Smooth muscle cell (in vitro differentiated cells): ENCODE data around the gene GABRR2. TPM values are rescaled to one million over a fixed set of nuclear protein-coding genes. Genes with fewer than 3 reads are reported as not detected.

ENCODE experiments used
- DNase-seq: peaks from one replicate; lab custom pipeline; 2025; ENCODE audit not compliant: unreplicated experiment; lab: John Stamatoyannopoulos, UW
- H2AFZ ChIP-seq: fragments of 200-600 bp; sonication (generic); 2 replicates; pipeline ENCODE4 v1.6.0; 2016; ENCODE audit warnings: antibody characterized with exemption, low read depth, mild to moderate bottlenecking
- H3F3A ChIP-seq: fragments of 200-600 bp; sonication (generic); 2 replicates; pipeline ENCODE4 v1.6.0; 2017; ENCODE audit warnings: antibody characterized with exemption, low read depth
- H3K27ac ChIP-seq: fragments of 200-600 bp; sonication (generic); 2 replicates; pipeline ENCODE4 v1.5.1; 2016; ENCODE audit warnings: low read depth, mild to moderate bottlenecking
- H3K27me3 ChIP-seq: fragments of 200-600 bp; sonication (generic); 2 replicates; pipeline ENCODE4 v1.6.1; 2016; ENCODE audit warnings: low read depth, mild to moderate bottlenecking
- H3K36me3 ChIP-seq: fragments of 200-600 bp; sonication (generic); 2 replicates; pipeline ENCODE4 v1.5.1; 2016; ENCODE audit warnings: low read depth
- H3K4me1 ChIP-seq: fragments of 200-600 bp; sonication (generic); 2 replicates; pipeline ENCODE4 v1.5.1; 2016; ENCODE audit warnings: low read depth
- H3K4me2 ChIP-seq: fragments of 200-600 bp; sonication (generic); 2 replicates; pipeline ENCODE4 v1.6.0; 2016; ENCODE audit warnings: mild to moderate bottlenecking
- H3K4me3 ChIP-seq: fragments of 200-600 bp; sonication (generic); 2 replicates; pipeline ENCODE4 v1.5.1; 2016; ENCODE audit warnings: mild to moderate bottlenecking
- H3K79me2 ChIP-seq: fragments of 200-600 bp; sonication (generic); 2 replicates; pipeline ENCODE4 v1.6.0; 2016; ENCODE audit warnings: low read depth, mild to moderate bottlenecking
- H3K9ac ChIP-seq: fragments of 200-600 bp; sonication (generic); 2 replicates; pipeline ENCODE4 v1.6.0; 2016; ENCODE audit warnings: low read depth
- H3K9me3 ChIP-seq: fragments of 200-600 bp; sonication (generic); replicated peaks from 2 replicates; pipeline ENCODE4 v1.5.1; 2016; ENCODE audit warnings: low read depth
- H4K20me1 ChIP-seq: fragments of 200-600 bp; sonication (generic); 2 replicates; pipeline ENCODE4 v1.6.0; 2016; ENCODE audit warnings: low read depth
- WGBS: methylation state at CpG from one replicate; pipeline ENCODE4 v1.1.7; 2016; ENCODE audit warnings: low lambda C conversion rate; 5-methylcytosine and 5-hydroxymethylcytosine counted together
- polyA plus RNA-seq: library from polyadenylated mRNA; unstranded; fragments of >200 nt; fragmentation: Nextera tagmentation; extraction: Ambion mirVana; gene quantifications from 2 replicates; pipeline ENCODE4 v1.2.1, GENCODE V29; 2016
- total RNA-seq: library from RNA; depleted of rRNA; stranded (reverse); fragments of >200 nt; gene quantifications from 2 replicates; pipeline ENCODE4 v1.2.3, GENCODE V29; 2014
- TF ChIP-seq, protein P1 (sequence below): fragments of 200-600 bp; sonication (generic); IDR thresholded peaks from 2 replicates; pipeline ENCODE4 v1.5.1; 2017; ENCODE audit warnings: borderline replicate concordance, mild to moderate bottlenecking, antibody characterized with exemption; ENCODE audit not compliant: insufficient read depth, poor library complexity, severe bottlenecking

The GABRR2 gene
- total and polyA plus RNA-seq, 2 experiments from 2014 or later, result 0.24 to 3.2 TPM

DNA sequence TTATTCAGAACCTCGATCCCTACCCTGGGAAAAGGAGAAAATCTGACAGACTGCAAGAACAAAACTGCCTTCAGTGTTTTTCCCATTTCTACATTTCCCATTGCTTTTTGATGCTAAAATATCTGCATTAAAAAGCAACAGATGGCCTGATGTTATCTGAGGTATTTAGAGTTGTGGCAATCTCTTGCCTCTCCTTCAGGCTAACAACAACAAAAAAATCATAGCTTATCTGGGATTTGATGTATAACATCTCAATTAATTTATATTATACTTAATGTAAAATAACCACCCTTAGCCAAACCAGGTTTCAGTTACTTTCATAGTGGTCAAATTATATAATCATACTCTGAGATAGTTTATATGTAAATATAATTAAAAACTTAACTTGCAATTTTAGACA is 15.8 kb upstream of the GABRR2 start:
- H3K9me3 ChIP-seq, result no peaks in the 10 kb centered on the region
- no peak overlapping the region for H3K27ac ChIP-seq
- DNase-seq, result no peak
- H2AFZ ChIP-seq, result no peak overlapping the region
- WGBS, result 100% methylated on average over 1 of the region's 1 CpG
- H3K36me3 ChIP-seq, result peaks cover 27% of the 10 kb centered on the region
- no peaks in the 10 kb centered on the region for H3K27me3 ChIP-seq
- no peaks in the 10 kb centered on the region for H3F3A ChIP-seq
- H3K4me1 ChIP-seq, result no peaks in the 10 kb centered on the region
- TF ChIP-seq, protein P1, sequence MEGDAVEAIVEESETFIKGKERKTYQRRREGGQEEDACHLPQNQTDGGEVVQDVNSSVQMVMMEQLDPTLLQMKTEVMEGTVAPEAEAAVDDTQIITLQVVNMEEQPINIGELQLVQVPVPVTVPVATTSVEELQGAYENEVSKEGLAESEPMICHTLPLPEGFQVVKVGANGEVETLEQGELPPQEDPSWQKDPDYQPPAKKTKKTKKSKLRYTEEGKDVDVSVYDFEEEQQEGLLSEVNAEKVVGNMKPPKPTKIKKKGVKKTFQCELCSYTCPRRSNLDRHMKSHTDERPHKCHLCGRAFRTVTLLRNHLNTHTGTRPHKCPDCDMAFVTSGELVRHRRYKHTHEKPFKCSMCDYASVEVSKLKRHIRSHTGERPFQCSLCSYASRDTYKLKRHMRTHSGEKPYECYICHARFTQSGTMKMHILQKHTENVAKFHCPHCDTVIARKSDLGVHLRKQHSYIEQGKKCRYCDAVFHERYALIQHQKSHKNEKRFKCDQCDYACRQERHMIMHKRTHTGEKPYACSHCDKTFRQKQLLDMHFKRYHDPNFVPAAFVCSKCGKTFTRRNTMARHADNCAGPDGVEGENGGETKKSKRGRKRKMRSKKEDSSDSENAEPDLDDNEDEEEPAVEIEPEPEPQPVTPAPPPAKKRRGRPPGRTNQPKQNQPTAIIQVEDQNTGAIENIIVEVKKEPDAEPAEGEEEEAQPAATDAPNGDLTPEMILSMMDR, result no peak
- peaks cover 22% of the 10 kb centered on the region for H3K79me2 ChIP-seq
- no peak overlapping the region for H3K4me2 ChIP-seq
- no peak overlapping the region for H3K4me3 ChIP-seq
- H4K20me1 ChIP-seq, result peaks cover 84% of the 10 kb centered on the region
- H3K9ac ChIP-seq, result no peak overlapping the region

DNA sequence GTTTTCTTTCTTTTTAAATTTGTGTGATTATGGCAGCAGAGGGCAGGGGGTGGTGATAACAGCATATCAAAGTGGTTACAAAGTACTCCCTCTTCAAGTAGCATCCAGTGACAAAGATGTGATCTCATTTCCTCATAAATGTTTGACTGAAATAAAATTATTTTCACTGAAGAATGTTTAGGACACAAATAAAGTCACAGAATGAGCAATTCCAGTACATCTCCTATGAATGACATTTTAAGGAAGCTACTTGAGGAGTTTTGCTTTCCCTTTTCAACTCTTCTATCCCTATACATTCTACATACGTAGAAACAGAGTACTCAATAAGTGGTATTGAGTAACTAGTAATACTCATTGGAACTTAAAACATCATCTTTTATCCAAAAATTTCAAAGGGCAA is 13.9 kb upstream of the GABRR2 start:
- DNase-seq, result no peak
- TF ChIP-seq, protein P1, result no peak
- H3K4me3 ChIP-seq, result no peak overlapping the region
- WGBS, result 98% methylated on average over 1 of the region's 1 CpG
- H3F3A ChIP-seq, result peaks cover 2% of the 10 kb centered on the region
- H3K9ac ChIP-seq, result no peak overlapping the region
- peaks cover 12% of the 10 kb centered on the region for H3K79me2 ChIP-seq
- H3K27ac ChIP-seq, result no peak overlapping the region
- H4K20me1 ChIP-seq, result peaks cover 70% of the 10 kb centered on the region
- no peak overlapping the region for H3K4me2 ChIP-seq
- peaks cover 27% of the 10 kb centered on the region for H3K36me3 ChIP-seq
- no peaks in the 10 kb centered on the region for H3K27me3 ChIP-seq
- no peak overlapping the region for H2AFZ ChIP-seq
- no peaks in the 10 kb centered on the region for H3K4me1 ChIP-seq
- no peaks in the 10 kb centered on the region for H3K9me3 ChIP-seq

DNA sequence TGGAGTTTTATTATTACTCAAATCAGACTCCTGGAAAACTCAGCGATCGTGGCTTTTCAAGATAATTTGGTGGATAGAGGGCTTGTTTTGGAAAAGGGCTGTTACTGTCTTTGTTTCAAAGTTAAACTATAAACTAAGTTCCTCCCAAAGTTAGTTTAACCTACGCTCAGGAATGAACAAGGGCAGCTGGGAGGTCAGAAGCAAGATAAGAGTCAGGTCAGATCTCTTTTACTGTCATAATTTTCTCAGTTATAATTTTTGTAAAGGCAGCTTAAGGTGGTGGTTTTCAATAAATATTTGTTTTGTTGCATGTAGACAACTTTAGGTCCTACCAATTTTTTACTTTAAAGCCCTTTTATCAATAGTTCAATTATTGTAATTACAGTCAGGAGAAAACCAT is 9.2 kb upstream of the GABRR2 start:
- DNase-seq, result no peak
- Histone ChIP-seq H3F3A (peaks cover 5% of the 10 kb centered on the region), H3K27ac (peak overlapping the region; percentile 3), H4K20me1 (peaks cover 33% of the 10 kb centered on the region), H3K9ac (no peak overlapping the region), H3K4me3 (no peak overlapping the region), H3K4me1 (no peaks in the 10 kb centered on the region), H3K27me3 (no peaks in the 10 kb centered on the region), H3K9me3 (no peaks in the 10 kb centered on the region), H3K36me3 (peaks cover 18% of the 10 kb centered on the region), H2AFZ (no peak overlapping the region), H3K4me2 (no peak overlapping the region), H3K79me2 (peaks cover 3% of the 10 kb centered on the region)
- 94% methylated on average over 3 of the region's 3 CpGs for WGBS
- TF ChIP-seq, protein P1, result no peak

DNA sequence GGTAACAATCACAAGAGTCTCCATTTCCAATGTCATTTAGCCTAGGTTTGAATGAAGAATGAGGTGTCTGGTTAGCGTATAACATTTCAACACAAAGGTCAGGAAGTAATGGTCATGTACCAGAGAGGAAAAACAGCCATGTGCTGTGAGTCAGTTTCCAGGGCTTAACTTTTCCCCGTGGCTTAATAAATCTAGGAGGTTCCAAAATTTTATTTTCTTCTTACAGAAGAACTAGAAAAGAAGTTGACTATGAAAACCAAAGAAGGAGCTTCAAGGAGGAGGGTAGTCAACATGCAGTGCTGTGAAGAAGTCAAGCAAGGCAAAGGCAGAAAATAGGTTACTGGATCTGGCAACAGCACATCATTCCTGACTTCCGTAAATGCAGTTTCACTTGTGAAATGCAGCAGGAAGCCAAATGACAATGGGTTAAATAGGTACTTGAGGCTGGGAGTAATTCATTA is 8.4 kb upstream of the GABRR2 start:
- TF ChIP-seq, protein P1, result no peak
- H3F3A ChIP-seq, result peaks cover 5% of the 10 kb centered on the region
- peaks cover 33% of the 10 kb centered on the region for H4K20me1 ChIP-seq
- no peak overlapping the region for H3K4me3 ChIP-seq
- no peak for DNase-seq
- H3K27ac ChIP-seq, result peak overlapping the region; percentile 3
- no peak overlapping the region for H2AFZ ChIP-seq
- H3K9me3 ChIP-seq, result no peaks in the 10 kb centered on the region
- peaks cover 3% of the 10 kb centered on the region for H3K79me2 ChIP-seq
- H3K4me1 ChIP-seq, result no peaks in the 10 kb centered on the region
- H3K4me2 ChIP-seq, result no peak overlapping the region
- H3K9ac ChIP-seq, result no peak overlapping the region
- peaks cover 15% of the 10 kb centered on the region for H3K36me3 ChIP-seq
- H3K27me3 ChIP-seq, result no peaks in the 10 kb centered on the region
- WGBS, result 56% methylated on average over 3 of the region's 3 CpGs
